ENCODE results near the gene MARCO. TPM values are rescaled to one million over a fixed set of nuclear protein-coding genes. Genes with fewer than 3 reads are reported as not detected.
"Not testable (repeated sequence)": the region's sequence is repeated elsewhere in the genome, so short reads cannot be mapped to it uniquely, and the experiment has no call there.

MARCO gene
- total and polyA plus RNA-seq, 2 donors, result 4.2 to 31.0 TPM

- no peak overlapping the region for H3K4me3 ChIP-seq (ENCODE audit: low read length in 2 of 2)
- no peaks in the 10 kb centered on the region for H3K27me3 ChIP-seq (ENCODE audit: control insufficient read depth in 2 of 2, insufficient read depth in 1 of 2, low read length in 1 of 2)
- DNase-seq (ENCODE audit: low read depth in 6 of 9, low spot score in 9 of 9), result no peak
- WGBS, result 71% methylated on average over 13 of the region's 13 CpGs
- H3K4me1 ChIP-seq (ENCODE audit: control insufficient read depth in 2 of 2, insufficient read depth in 2 of 2, low read length in 2 of 2), result no peaks in the 10 kb centered on the region
- H3K9me3 ChIP-seq (ENCODE audit: control insufficient read depth in 2 of 2, insufficient read depth in 1 of 2, low read length in 1 of 2), result no peaks in the 10 kb centered on the region
- H3K36me3 ChIP-seq (ENCODE audit: control insufficient read depth in 2 of 2, insufficient read depth in 2 of 2, low read length in 1 of 2), result no peaks in the 10 kb centered on the region
- no peak overlapping the region for H3K27ac ChIP-seq (ENCODE audit: low read depth in 1 of 2, low read length in 1 of 2)
These were observed 86.6 kb downstream of the MARCO start for GRCh38 chr2:119028327-119029174.

GRCh38 chr2:119029297-119029696, 87.3 kb downstream of the MARCO start:
- Histone ChIP-seq H3K4me3 (ENCODE audit: low read length in 2 of 2) (no peak overlapping the region), H3K36me3 (ENCODE audit: control insufficient read depth in 2 of 2, insufficient read depth in 2 of 2, low read length in 1 of 2) (no peaks in the 10 kb centered on the region), H3K27ac (ENCODE audit: low read depth in 1 of 2, low read length in 1 of 2) (no peak overlapping the region), H3K27me3 (ENCODE audit: control insufficient read depth in 2 of 2, insufficient read depth in 1 of 2, low read length in 1 of 2) (no peaks in the 10 kb centered on the region), H3K9me3 (ENCODE audit: control insufficient read depth in 2 of 2, insufficient read depth in 1 of 2, low read length in 1 of 2) (no peaks in the 10 kb centered on the region), H3K4me1 (ENCODE audit: control insufficient read depth in 2 of 2, insufficient read depth in 2 of 2, low read length in 2 of 2) (no peaks in the 10 kb centered on the region)
- DNase-seq (ENCODE audit: low read depth in 6 of 9, low spot score in 9 of 9), result no peak
- 90% methylated on average over 5 of the region's 5 CpGs for WGBS

GRCh38 chr2:119037922-119038321, 95.9 kb downstream of the MARCO start:
- H3K9me3 ChIP-seq (ENCODE audit: control insufficient read depth in 2 of 2, insufficient read depth in 1 of 2, low read length in 1 of 2); H3K4me3 ChIP-seq (ENCODE audit: low read length in 2 of 2); H3K27ac ChIP-seq (ENCODE audit: low read depth in 1 of 2, low read length in 1 of 2); H3K27me3 ChIP-seq (ENCODE audit: control insufficient read depth in 2 of 2, insufficient read depth in 1 of 2, low read length in 1 of 2); H3K36me3 ChIP-seq (ENCODE audit: control insufficient read depth in 2 of 2, insufficient read depth in 2 of 2, low read length in 1 of 2); DNase-seq (ENCODE audit: low read depth in 6 of 9, low spot score in 9 of 9); H3K4me1 ChIP-seq (ENCODE audit: control insufficient read depth in 2 of 2, insufficient read depth in 2 of 2, low read length in 2 of 2): not testable (repeated sequence)
- 81% methylated on average over 5 of the region's 5 CpGs for WGBS

GRCh38 chr2:119040730-119041129, 98.7 kb downstream of the MARCO start:
- Histone ChIP-seq H3K4me3 (ENCODE audit: low read length in 2 of 2) (no peak overlapping the region), H3K4me1 (ENCODE audit: control insufficient read depth in 2 of 2, insufficient read depth in 2 of 2, low read length in 2 of 2) (no peaks in the 10 kb centered on the region), H3K27ac (ENCODE audit: low read depth in 1 of 2, low read length in 1 of 2) (no peak overlapping the region), H3K36me3 (ENCODE audit: control insufficient read depth in 2 of 2, insufficient read depth in 2 of 2, low read length in 1 of 2) (no peaks in the 10 kb centered on the region), H3K9me3 (ENCODE audit: control insufficient read depth in 2 of 2, insufficient read depth in 1 of 2, low read length in 1 of 2) (no peaks in the 10 kb centered on the region), H3K27me3 (ENCODE audit: control insufficient read depth in 2 of 2, insufficient read depth in 1 of 2, low read length in 1 of 2) (no peaks in the 10 kb centered on the region)
- no peak for DNase-seq (ENCODE audit: low read depth in 6 of 9, low spot score in 9 of 9)
- 93% methylated on average over 11 of the region's 11 CpGs for WGBS

Other genes with a start within 250 kb of the MARCO start
- gene EN1, start 94.5 kb upstream of the MARCO start, total RNA-seq, result 0.05 TPM
- gene EN1, start 94.5 kb upstream of the MARCO start, polyA plus RNA-seq, result 0.46 TPM
- gene C1QL2, start 216.6 kb downstream of the MARCO start, total RNA-seq, result 0.05 TPM
- 0.89 TPM for gene C1QL2, start 216.6 kb downstream of the MARCO start, polyA plus RNA-seq